Fibroblast of villous mesenchyme (primary cell): ENCODE measurements around the gene SLC38A1. TPM values are rescaled to one million over a fixed set of nuclear protein-coding genes. Genes with fewer than 3 reads are reported as not detected.

Experiments
- DNase-seq: peaks from one replicate; pipeline ENCODE4 v3.0.0-alpha.2; 2010; ENCODE audit warnings: low read depth
- H3K4me3 ChIP-seq: 2 replicates; pipeline ENCODE4 v1.5.1; 2011; ENCODE audit warnings: low read depth, mild to moderate bottlenecking, low read length
- total RNA-seq: library from RNA; depleted of rRNA; stranded (reverse); fragments of >200 nt; gene quantifications from 2 replicates; pipeline ENCODE4 v1.2.3, GENCODE V29; 2012
- TF ChIP-seq, protein P1 (sequence below): IDR thresholded peaks from 2 replicates; pipeline ENCODE4 v1.5.1; 2012; ENCODE audit warnings: low read depth, mild to moderate bottlenecking, low read length; ENCODE audit not compliant: insufficient read depth

Gene SLC38A1
- 92.1 and 149 TPM in 2 replicates for total RNA-seq

DNA sequence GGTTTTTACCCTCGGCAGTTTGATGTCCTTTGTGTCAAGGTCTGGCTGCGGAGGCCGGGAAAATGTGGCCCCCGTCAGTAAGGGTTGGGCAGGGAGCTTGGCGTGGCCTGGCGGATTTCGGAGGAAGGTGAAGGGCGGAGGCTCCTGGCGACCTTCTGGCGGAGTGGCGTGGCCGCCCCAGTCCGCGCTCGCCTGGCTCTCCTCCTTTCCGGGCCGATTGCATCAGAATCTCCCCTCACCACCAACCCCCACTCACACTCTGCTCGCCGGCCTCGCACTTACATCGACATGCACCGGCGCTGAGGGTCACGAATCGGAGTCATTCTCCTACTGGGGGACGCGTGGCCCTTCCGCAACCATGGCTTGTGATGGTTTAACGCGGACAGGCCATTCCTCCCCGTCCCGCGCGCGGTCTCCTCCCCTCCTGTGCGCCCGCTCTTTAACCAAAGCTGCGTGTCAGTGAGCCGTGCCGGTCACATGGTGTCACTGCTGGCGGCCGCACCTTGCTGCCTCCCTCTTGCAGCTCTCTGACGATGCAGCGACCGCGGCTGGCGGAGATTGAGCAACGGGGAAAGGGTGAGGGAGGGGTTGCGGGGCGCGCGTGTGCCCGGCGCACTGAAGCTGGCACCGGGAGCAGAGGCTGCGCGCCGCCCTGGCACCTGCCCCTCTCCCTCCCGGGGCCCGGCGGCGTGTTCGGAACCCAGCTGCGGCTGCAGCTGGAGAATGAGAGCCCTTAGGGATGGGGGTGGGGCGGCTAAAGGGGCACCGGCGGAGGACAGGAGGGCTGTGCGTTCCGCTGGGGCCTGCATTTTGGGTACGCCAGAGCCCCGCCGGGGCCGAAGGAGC is at the start of gene SLC38A1:
Gene SLC38A1, minus strand, starts transcription at position 461 of the 846 bp plus-strand sequence. CDS start 29,243 bp downstream, outside the sequence.
- TF ChIP-seq, protein P1, sequence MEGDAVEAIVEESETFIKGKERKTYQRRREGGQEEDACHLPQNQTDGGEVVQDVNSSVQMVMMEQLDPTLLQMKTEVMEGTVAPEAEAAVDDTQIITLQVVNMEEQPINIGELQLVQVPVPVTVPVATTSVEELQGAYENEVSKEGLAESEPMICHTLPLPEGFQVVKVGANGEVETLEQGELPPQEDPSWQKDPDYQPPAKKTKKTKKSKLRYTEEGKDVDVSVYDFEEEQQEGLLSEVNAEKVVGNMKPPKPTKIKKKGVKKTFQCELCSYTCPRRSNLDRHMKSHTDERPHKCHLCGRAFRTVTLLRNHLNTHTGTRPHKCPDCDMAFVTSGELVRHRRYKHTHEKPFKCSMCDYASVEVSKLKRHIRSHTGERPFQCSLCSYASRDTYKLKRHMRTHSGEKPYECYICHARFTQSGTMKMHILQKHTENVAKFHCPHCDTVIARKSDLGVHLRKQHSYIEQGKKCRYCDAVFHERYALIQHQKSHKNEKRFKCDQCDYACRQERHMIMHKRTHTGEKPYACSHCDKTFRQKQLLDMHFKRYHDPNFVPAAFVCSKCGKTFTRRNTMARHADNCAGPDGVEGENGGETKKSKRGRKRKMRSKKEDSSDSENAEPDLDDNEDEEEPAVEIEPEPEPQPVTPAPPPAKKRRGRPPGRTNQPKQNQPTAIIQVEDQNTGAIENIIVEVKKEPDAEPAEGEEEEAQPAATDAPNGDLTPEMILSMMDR = no peak
- peak within 1 kb of the TSS; percentile 73 for H3K4me3 ChIP-seq
- peak; percentile 78 for DNase-seq

DNA sequence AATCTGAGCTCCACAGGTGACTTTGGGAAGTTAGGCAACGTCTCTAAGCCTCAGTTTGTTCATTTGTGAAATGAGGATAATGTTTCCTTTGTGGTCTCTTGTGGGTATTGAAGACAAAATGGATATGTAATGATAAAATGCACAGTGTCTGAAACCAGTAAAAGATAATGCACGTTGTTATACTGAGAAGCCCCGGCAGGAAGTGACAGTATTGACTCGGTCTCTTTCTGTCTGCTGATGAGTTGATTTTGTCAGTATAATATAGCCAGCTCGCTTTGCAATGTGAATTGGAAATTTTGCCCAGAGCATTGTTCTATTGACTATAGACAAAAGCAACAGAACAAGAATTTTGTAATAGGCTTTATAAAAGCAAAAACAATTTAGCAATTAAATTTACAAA is 49.2 kb upstream of the SLC38A1 start:
- H3K4me3 ChIP-seq = no peak overlapping the region
- TF ChIP-seq, protein P1 = no peak
- DNase-seq = no peak

DNA sequence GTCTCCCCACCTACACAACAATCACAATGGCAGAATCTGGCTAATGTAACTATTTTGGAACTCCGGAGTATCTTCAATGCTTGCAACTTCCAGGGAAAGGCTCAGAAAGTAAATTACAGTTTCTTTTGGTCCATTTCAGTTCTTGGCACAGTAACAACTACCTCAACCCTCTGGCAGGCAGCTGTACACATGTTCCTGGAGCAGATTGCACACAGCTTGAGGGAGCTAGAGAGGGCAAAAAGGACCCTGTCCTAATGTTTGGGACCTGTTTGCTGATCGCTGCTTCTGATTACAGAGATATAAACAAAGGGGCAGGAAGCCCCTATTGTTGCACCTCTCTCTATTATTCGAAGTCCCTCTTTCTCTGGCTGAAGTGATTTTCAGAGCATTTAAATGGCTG is 35.2 kb upstream of the SLC38A1 start:
- no peak overlapping the region for H3K4me3 ChIP-seq
- TF ChIP-seq, protein P1 = no peak
- peak; percentile 2 for DNase-seq

DNA sequence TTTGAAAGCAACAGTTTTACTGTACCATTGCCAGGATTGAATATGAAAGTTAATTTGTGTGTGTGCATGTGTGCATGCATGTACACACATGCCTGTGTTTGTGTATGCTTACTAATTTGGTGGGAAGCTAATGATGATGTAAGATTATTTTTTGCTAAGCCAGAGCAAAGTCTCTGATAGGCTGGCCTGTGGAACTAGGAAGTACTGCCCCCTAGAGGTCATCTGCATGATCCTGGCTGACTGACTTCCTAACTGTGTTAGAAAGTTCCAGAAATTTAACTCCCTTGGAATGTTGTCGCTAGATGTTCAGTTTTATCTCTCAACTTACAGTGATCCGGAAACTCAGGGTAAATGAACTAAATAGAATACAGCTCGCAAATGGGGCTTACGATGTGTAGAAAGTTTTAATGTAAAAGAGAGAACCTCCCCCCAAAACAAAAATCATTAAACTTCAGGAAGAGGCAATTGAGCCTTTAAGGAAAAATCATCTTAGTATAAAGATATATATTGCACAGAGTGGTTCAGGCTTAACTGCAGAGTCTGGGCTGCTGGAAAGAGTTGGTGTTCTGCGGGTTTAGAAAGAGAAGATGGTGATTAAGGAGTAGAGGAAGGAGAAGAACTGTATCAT is 34.3 kb upstream of the SLC38A1 start:
- TF ChIP-seq, protein P1 = peak; percentile 69
- peak; percentile 57 for DNase-seq

DNA sequence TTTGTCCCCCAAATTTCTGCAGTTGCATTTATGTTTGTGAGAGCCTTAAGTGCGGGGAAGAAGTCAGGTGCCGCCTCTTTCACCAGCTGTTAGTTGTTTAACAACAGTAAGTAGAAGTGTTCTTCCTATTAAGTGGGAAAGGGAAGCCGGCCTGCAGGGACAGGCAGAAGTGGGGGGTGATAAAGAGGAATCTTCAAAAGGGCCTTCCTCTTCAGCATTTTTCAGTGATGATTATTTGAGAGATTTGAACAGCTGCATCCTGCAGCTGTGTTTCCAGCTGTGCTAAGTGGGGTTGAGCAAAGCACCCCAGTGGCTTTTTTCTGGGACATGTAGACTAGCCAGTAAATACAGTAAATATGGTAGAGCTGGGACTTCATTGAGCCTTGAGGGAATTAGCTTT is 32.1 kb upstream of the SLC38A1 start:
- TF ChIP-seq, protein P1 = no peak
- H3K4me3 ChIP-seq = no peak overlapping the region
- DNase-seq = peak; percentile 21

More for the DNA sequence above, 34.3 kb upstream of the SLC38A1 start:
- H3K4me3 ChIP-seq = no peak overlapping the region

DNA sequence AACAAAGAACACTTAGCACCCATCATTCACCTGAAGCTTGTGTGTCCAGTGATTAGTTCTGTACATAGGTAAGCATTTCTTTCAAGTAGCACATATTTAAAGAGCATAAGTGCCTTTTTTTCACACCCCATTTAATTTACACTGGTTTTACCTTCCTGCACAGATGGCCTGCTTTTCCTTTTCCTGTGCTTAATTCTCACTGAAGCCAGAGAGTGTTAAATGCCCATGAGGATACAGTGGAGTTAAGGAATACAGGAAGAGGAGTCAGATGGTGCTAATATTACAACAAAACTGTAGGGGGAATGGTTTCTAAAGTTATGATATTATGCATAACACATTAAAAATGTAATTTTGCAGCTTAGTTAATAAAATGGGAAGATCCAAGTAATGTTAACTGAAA is 31.0 kb upstream of the SLC38A1 start:
- H3K4me3 ChIP-seq = no peak overlapping the region
- DNase-seq = no peak
- TF ChIP-seq, protein P1 = no peak
